ENCODE results near the gene PKNOX2. TPM values are rescaled to one million over a fixed set of nuclear protein-coding genes. Genes with fewer than 3 reads are reported as not detected.

PKNOX2 gene
- polyA plus RNA-seq, 1 donor: 3.6 TPM

GRCh38 chr11:125297346-125297915 lies 132.9 kb downstream of the PKNOX2 start:
- no CpG with 5 or more reads among the region's 7 CpGs for WGBS (ENCODE audit: insufficient coverage, low lambda C conversion rate)
- Histone ChIP-seq H3K4me1 (ENCODE audit: control insufficient read depth, insufficient read depth, low read length) (no peaks in the 10 kb centered on the region), H3K9me3 (ENCODE audit: control insufficient read depth, low read depth, low read length) (no peaks in the 10 kb centered on the region)

GRCh38 chr11:125299061-125299615 lies 134.6 kb downstream of the PKNOX2 start:
- no peaks in the 10 kb centered on the region for H3K27me3 ChIP-seq (ENCODE audit: control insufficient read depth, insufficient read depth, low read length)
- no peaks in the 10 kb centered on the region for H3K9me3 ChIP-seq (ENCODE audit: control insufficient read depth, low read depth, low read length)
- no peak overlapping the region for H3K27ac ChIP-seq (ENCODE audit: low read length)
- WGBS (ENCODE audit: insufficient coverage, low lambda C conversion rate): no CpG with 5 or more reads among the region's 8 CpGs
- no peaks in the 10 kb centered on the region for H3K36me3 ChIP-seq (ENCODE audit: control insufficient read depth, insufficient read depth, low read length)
- H3K4me1 ChIP-seq (ENCODE audit: control insufficient read depth, insufficient read depth, low read length): no peaks in the 10 kb centered on the region
- no peak for DNase-seq
- no peak overlapping the region for H3K4me3 ChIP-seq (ENCODE audit: low read length)

More at GRCh38 chr11:125297346-125297915, 132.9 kb downstream of the PKNOX2 start:
- Histone ChIP-seq H3K4me3 (ENCODE audit: low read length) (no peak overlapping the region), H3K27me3 (ENCODE audit: control insufficient read depth, insufficient read depth, low read length) (peaks cover 5% of the 10 kb centered on the region), H3K36me3 (ENCODE audit: control insufficient read depth, insufficient read depth, low read length) (no peaks in the 10 kb centered on the region), H3K27ac (ENCODE audit: low read length) (no peak overlapping the region)
- no peak for DNase-seq

- DNase-seq: no peak
- H3K36me3 ChIP-seq (ENCODE audit: control insufficient read depth, insufficient read depth, low read length): no peaks in the 10 kb centered on the region
- no peaks in the 10 kb centered on the region for H3K4me1 ChIP-seq (ENCODE audit: control insufficient read depth, insufficient read depth, low read length)
- H3K9me3 ChIP-seq (ENCODE audit: control insufficient read depth, low read depth, low read length): no peaks in the 10 kb centered on the region
- H3K27me3 ChIP-seq (ENCODE audit: control insufficient read depth, insufficient read depth, low read length): no peaks in the 10 kb centered on the region
- WGBS (ENCODE audit: insufficient coverage, low lambda C conversion rate): 80% methylated on average over 1 of the region's 9 CpGs
- H3K4me3 ChIP-seq (ENCODE audit: low read length): no peak overlapping the region
- H3K27ac ChIP-seq (ENCODE audit: low read length): no peak overlapping the region
Measured at GRCh38 chr11:125299821-125300220, 135.3 kb downstream of the PKNOX2 start.

- Histone ChIP-seq H3K4me3 (ENCODE audit: low read length) (no peak overlapping the region), H3K9me3 (ENCODE audit: control insufficient read depth, low read depth, low read length) (no peaks in the 10 kb centered on the region), H3K27ac (ENCODE audit: low read length) (no peak overlapping the region), H3K4me1 (ENCODE audit: control insufficient read depth, insufficient read depth, low read length) (no peaks in the 10 kb centered on the region), H3K27me3 (ENCODE audit: control insufficient read depth, insufficient read depth, low read length) (peaks cover 3% of the 10 kb centered on the region), H3K36me3 (ENCODE audit: control insufficient read depth, insufficient read depth, low read length) (no peaks in the 10 kb centered on the region)
- no peak for DNase-seq
- no CpG with 5 or more reads among the region's 3 CpGs for WGBS (ENCODE audit: insufficient coverage, low lambda C conversion rate)
Measured at GRCh38 chr11:125300791-125301218, 136.3 kb downstream of the PKNOX2 start.

- H3K36me3 ChIP-seq (ENCODE audit: control insufficient read depth, insufficient read depth, low read length): no peaks in the 10 kb centered on the region
- no CpG with 5 or more reads among the region's 3 CpGs for WGBS (ENCODE audit: insufficient coverage, low lambda C conversion rate)
- H3K4me3 ChIP-seq (ENCODE audit: low read length): no peak overlapping the region
- no peaks in the 10 kb centered on the region for H3K9me3 ChIP-seq (ENCODE audit: control insufficient read depth, low read depth, low read length)
- H3K4me1 ChIP-seq (ENCODE audit: control insufficient read depth, insufficient read depth, low read length): no peaks in the 10 kb centered on the region
- peaks cover 3% of the 10 kb centered on the region for H3K27me3 ChIP-seq (ENCODE audit: control insufficient read depth, insufficient read depth, low read length)
- DNase-seq: no peak
- no peak overlapping the region for H3K27ac ChIP-seq (ENCODE audit: low read length)
Measured at GRCh38 chr11:125301346-125301745, 136.8 kb downstream of the PKNOX2 start.

- DNase-seq: no peak
- Histone ChIP-seq H3K27me3 (ENCODE audit: control insufficient read depth, insufficient read depth, low read length) (peaks cover 3% of the 10 kb centered on the region), H3K36me3 (ENCODE audit: control insufficient read depth, insufficient read depth, low read length) (no peaks in the 10 kb centered on the region), H3K27ac (ENCODE audit: low read length) (no peak overlapping the region), H3K4me1 (ENCODE audit: control insufficient read depth, insufficient read depth, low read length) (no peaks in the 10 kb centered on the region), H3K4me3 (ENCODE audit: low read length) (no peak overlapping the region), H3K9me3 (ENCODE audit: control insufficient read depth, low read depth, low read length) (no peaks in the 10 kb centered on the region)
- 100% methylated on average over 1 of the region's 5 CpGs for WGBS (ENCODE audit: insufficient coverage, low lambda C conversion rate)
Measured at GRCh38 chr11:125303186-125303585, 138.6 kb downstream of the PKNOX2 start.

GRCh38 chr11:125303694-125304093 lies 139.1 kb downstream of the PKNOX2 start:
- H3K36me3 ChIP-seq (ENCODE audit: control insufficient read depth, insufficient read depth, low read length): no peaks in the 10 kb centered on the region
- H3K27ac ChIP-seq (ENCODE audit: low read length): no peak overlapping the region
- H3K9me3 ChIP-seq (ENCODE audit: control insufficient read depth, low read depth, low read length): no peaks in the 10 kb centered on the region
- H3K4me3 ChIP-seq (ENCODE audit: low read length): no peak overlapping the region
- no peaks in the 10 kb centered on the region for H3K4me1 ChIP-seq (ENCODE audit: control insufficient read depth, insufficient read depth, low read length)
- no peak for DNase-seq
- 100% methylated on average over 1 of the region's 5 CpGs for WGBS (ENCODE audit: insufficient coverage, low lambda C conversion rate)
- H3K27me3 ChIP-seq (ENCODE audit: control insufficient read depth, insufficient read depth, low read length): peaks cover 3% of the 10 kb centered on the region

GRCh38 chr11:125304136-125304535 lies 139.6 kb downstream of the PKNOX2 start:
- Histone ChIP-seq H3K9me3 (ENCODE audit: control insufficient read depth, low read depth, low read length) (no peaks in the 10 kb centered on the region), H3K36me3 (ENCODE audit: control insufficient read depth, insufficient read depth, low read length) (no peaks in the 10 kb centered on the region), H3K27me3 (ENCODE audit: control insufficient read depth, insufficient read depth, low read length) (peaks cover 3% of the 10 kb centered on the region), H3K4me3 (ENCODE audit: low read length) (no peak overlapping the region), H3K4me1 (ENCODE audit: control insufficient read depth, insufficient read depth, low read length) (no peaks in the 10 kb centered on the region), H3K27ac (ENCODE audit: low read length) (no peak overlapping the region)
- no CpG with 5 or more reads among the region's 7 CpGs for WGBS (ENCODE audit: insufficient coverage, low lambda C conversion rate)
- peak; percentile 24 to 48 for DNase-seq

- H3K9me3 ChIP-seq (ENCODE audit: control insufficient read depth, low read depth, low read length): no peaks in the 10 kb centered on the region
Measured at GRCh38 chr11:125304876-125305275, 140.3 kb downstream of the PKNOX2 start.

GRCh38 chr11:125305345-125305744 lies 140.8 kb downstream of the PKNOX2 start:
- DNase-seq: no peak
- H3K9me3 ChIP-seq (ENCODE audit: control insufficient read depth, low read depth, low read length): no peaks in the 10 kb centered on the region
- no peaks in the 10 kb centered on the region for H3K36me3 ChIP-seq (ENCODE audit: control insufficient read depth, insufficient read depth, low read length)
- no peak overlapping the region for H3K27ac ChIP-seq (ENCODE audit: low read length)
- H3K4me3 ChIP-seq (ENCODE audit: low read length): no peak overlapping the region
- peaks cover 3% of the 10 kb centered on the region for H3K27me3 ChIP-seq (ENCODE audit: control insufficient read depth, insufficient read depth, low read length)
- WGBS (ENCODE audit: insufficient coverage, low lambda C conversion rate): no CpG with 5 or more reads among the region's 7 CpGs
- H3K4me1 ChIP-seq (ENCODE audit: control insufficient read depth, insufficient read depth, low read length): no peaks in the 10 kb centered on the region

More at GRCh38 chr11:125304876-125305275, 140.3 kb downstream of the PKNOX2 start:
- Histone ChIP-seq H3K4me3 (ENCODE audit: low read length) (no peak overlapping the region), H3K27me3 (ENCODE audit: control insufficient read depth, insufficient read depth, low read length) (peaks cover 3% of the 10 kb centered on the region), H3K36me3 (ENCODE audit: control insufficient read depth, insufficient read depth, low read length) (no peaks in the 10 kb centered on the region), H3K4me1 (ENCODE audit: control insufficient read depth, insufficient read depth, low read length) (no peaks in the 10 kb centered on the region), H3K27ac (ENCODE audit: low read length) (no peak overlapping the region)
- DNase-seq: no peak
- WGBS (ENCODE audit: insufficient coverage, low lambda C conversion rate): 90% methylated on average over 2 of the region's 9 CpGs

GRCh38 chr11:125306476-125306875 lies 141.9 kb downstream of the PKNOX2 start:
- H3K4me1 ChIP-seq (ENCODE audit: control insufficient read depth, insufficient read depth, low read length): no peaks in the 10 kb centered on the region
- H3K27me3 ChIP-seq (ENCODE audit: control insufficient read depth, insufficient read depth, low read length): peaks cover 3% of the 10 kb centered on the region
- H3K36me3 ChIP-seq (ENCODE audit: control insufficient read depth, insufficient read depth, low read length): no peaks in the 10 kb centered on the region
- no peak overlapping the region for H3K27ac ChIP-seq (ENCODE audit: low read length)
- H3K4me3 ChIP-seq (ENCODE audit: low read length): no peak overlapping the region
- WGBS (ENCODE audit: insufficient coverage, low lambda C conversion rate): no CpG with 5 or more reads among the region's 7 CpGs
- no peaks in the 10 kb centered on the region for H3K9me3 ChIP-seq (ENCODE audit: control insufficient read depth, low read depth, low read length)
- no peak for DNase-seq

Measured in large intestine (tissue), 3 donors.